ENCODE measurements around the gene WWOX. TPM values are rescaled to one million over a fixed set of nuclear protein-coding genes. Genes with fewer than 3 reads are reported as not detected.

Gene WWOX
- total RNA-seq, 1 donor from 2014 or later, result 7.3 TPM

- Histone ChIP-seq H4K20me1 (ENCODE audit: insufficient read depth, low read length) (no peaks in the 10 kb centered on the region), H3K79me2 (ENCODE audit: insufficient read depth, low read length) (no peaks in the 10 kb centered on the region), H3K36me3 (ENCODE audit: insufficient read depth, low read length) (no peaks in the 10 kb centered on the region), H3K27me3 (ENCODE audit: insufficient read depth, low read length) (no peaks in the 10 kb centered on the region), H3K4me2 (ENCODE audit: low read length) (no peak overlapping the region), H3K9me3 (ENCODE audit: insufficient read depth, low read depth, low read length) (no peaks in the 10 kb centered on the region), H2AFZ (ENCODE audit: low read depth, low read length) (no peak overlapping the region), H3K9ac (ENCODE audit: low read length) (no peak overlapping the region), H3K27ac (ENCODE audit: low read depth, low read length) (no peak overlapping the region), H3K4me3 (ENCODE audit: insufficient read depth, low read depth, low read length) (no peak overlapping the region), H3K4me1 (ENCODE audit: insufficient read depth, low read length) (no peaks in the 10 kb centered on the region)
- no peaks in the 10 kb centered on the region for H3K27me3 Mint-ChIP-seq (ENCODE audit: low read depth, unreplicated experiment)
- H3K9me3 Mint-ChIP-seq (ENCODE audit: unreplicated experiment), result no peaks in the 10 kb centered on the region
- no peak overlapping the region for H3K27ac Mint-ChIP-seq (ENCODE audit: unreplicated experiment)
- peaks cover 5% of the 10 kb centered on the region for H3K4me1 Mint-ChIP-seq (ENCODE audit: low read depth, unreplicated experiment)
- DNase-seq (ENCODE audit: low read depth) (no peak), FAIRE-seq (no peak)
- H3K36me3 Mint-ChIP-seq (ENCODE audit: low read depth, unreplicated experiment), result no peaks in the 10 kb centered on the region
- TF ChIP-seq, protein P1, sequence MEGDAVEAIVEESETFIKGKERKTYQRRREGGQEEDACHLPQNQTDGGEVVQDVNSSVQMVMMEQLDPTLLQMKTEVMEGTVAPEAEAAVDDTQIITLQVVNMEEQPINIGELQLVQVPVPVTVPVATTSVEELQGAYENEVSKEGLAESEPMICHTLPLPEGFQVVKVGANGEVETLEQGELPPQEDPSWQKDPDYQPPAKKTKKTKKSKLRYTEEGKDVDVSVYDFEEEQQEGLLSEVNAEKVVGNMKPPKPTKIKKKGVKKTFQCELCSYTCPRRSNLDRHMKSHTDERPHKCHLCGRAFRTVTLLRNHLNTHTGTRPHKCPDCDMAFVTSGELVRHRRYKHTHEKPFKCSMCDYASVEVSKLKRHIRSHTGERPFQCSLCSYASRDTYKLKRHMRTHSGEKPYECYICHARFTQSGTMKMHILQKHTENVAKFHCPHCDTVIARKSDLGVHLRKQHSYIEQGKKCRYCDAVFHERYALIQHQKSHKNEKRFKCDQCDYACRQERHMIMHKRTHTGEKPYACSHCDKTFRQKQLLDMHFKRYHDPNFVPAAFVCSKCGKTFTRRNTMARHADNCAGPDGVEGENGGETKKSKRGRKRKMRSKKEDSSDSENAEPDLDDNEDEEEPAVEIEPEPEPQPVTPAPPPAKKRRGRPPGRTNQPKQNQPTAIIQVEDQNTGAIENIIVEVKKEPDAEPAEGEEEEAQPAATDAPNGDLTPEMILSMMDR (IDR thresholded peaks at IDR 0.05; ENCODE audit: insufficient read depth, low read depth, low read length), result no peak
- TF ChIP-seq EZH2 (IDR thresholded peaks at IDR 0.05; ENCODE audit: insufficient read depth, low read length), result no peak
- H3K4me3 Mint-ChIP-seq (ENCODE audit: unreplicated experiment), result no peak overlapping the region
Measured at GRCh38 chr16:78430281-78430680, 330.8 kb downstream of the WWOX start.

DNA sequence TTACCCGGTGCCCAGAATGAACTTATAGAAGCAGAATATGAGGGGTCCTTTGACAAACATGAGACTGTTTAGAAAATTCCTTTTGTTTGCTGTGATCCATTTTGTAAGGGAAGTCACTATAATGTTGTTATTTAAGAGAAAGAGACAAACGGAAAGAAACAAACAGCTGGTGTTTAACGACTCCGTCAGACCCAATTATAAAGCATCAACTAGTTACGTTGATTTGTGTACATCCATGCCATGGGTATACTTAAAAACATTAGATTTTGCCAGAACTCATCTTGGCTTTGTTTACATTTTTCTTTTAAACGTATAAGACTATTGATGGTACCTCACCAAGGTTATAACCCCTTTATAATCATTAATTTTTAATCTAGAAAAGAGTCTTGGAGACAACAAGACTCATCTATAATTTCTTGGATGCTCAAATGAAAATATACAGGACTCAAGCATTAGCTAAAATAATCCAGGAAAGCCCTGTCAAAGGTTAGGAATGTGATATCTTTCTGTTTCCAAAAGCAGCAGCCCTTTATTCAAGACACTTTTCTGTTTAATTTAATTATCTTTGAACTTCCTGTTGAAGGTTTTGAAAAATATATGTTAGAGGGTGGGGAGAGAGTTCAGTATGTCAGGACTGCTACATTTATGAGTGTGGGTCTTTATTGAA is 331.7 kb downstream of the WWOX start:
- H3K4me1 Mint-ChIP-seq (ENCODE audit: low read depth, unreplicated experiment), result peaks cover 5% of the 10 kb centered on the region
- Histone ChIP-seq H3K27me3 (ENCODE audit: insufficient read depth, low read length) (no peaks in the 10 kb centered on the region), H3K4me2 (ENCODE audit: low read length) (no peak overlapping the region), H3K9me3 (ENCODE audit: insufficient read depth, low read depth, low read length) (no peaks in the 10 kb centered on the region), H3K36me3 (ENCODE audit: insufficient read depth, low read length) (no peaks in the 10 kb centered on the region), H3K4me3 (ENCODE audit: insufficient read depth, low read depth, low read length) (no peak overlapping the region), H3K79me2 (ENCODE audit: insufficient read depth, low read length) (no peaks in the 10 kb centered on the region), H3K4me1 (ENCODE audit: insufficient read depth, low read length) (no peaks in the 10 kb centered on the region), H3K27ac (ENCODE audit: low read depth, low read length) (no peak overlapping the region), H3K9ac (ENCODE audit: low read length) (no peak overlapping the region), H4K20me1 (ENCODE audit: insufficient read depth, low read length) (no peaks in the 10 kb centered on the region), H2AFZ (ENCODE audit: low read depth, low read length) (no peak overlapping the region)
- H3K36me3 Mint-ChIP-seq (ENCODE audit: low read depth, unreplicated experiment), result no peaks in the 10 kb centered on the region
- H3K9me3 Mint-ChIP-seq (ENCODE audit: unreplicated experiment), result no peaks in the 10 kb centered on the region
- DNase-seq (ENCODE audit: low read depth) (no peak), FAIRE-seq (no peak)
- H3K27me3 Mint-ChIP-seq (ENCODE audit: low read depth, unreplicated experiment), result no peaks in the 10 kb centered on the region
- TF ChIP-seq, protein P1 (IDR thresholded peaks at IDR 0.05; ENCODE audit: insufficient read depth, low read depth, low read length), result no peak
- no peak for TF ChIP-seq EZH2 (IDR thresholded peaks at IDR 0.05; ENCODE audit: insufficient read depth, low read length)
- H3K27ac Mint-ChIP-seq (ENCODE audit: unreplicated experiment), result no peak overlapping the region
- no peak overlapping the region for H3K4me3 Mint-ChIP-seq (ENCODE audit: unreplicated experiment)

GRCh38 chr16:78431701-78432100 is 332.2 kb downstream of the WWOX start:
- Histone ChIP-seq H3K9ac (ENCODE audit: low read length) (no peak overlapping the region), H3K9me3 (ENCODE audit: insufficient read depth, low read depth, low read length) (no peaks in the 10 kb centered on the region), H3K4me3 (ENCODE audit: insufficient read depth, low read depth, low read length) (no peak overlapping the region), H3K79me2 (ENCODE audit: insufficient read depth, low read length) (no peaks in the 10 kb centered on the region), H3K4me1 (ENCODE audit: insufficient read depth, low read length) (no peaks in the 10 kb centered on the region), H4K20me1 (ENCODE audit: insufficient read depth, low read length) (no peaks in the 10 kb centered on the region), H3K27me3 (ENCODE audit: insufficient read depth, low read length) (no peaks in the 10 kb centered on the region), H3K4me2 (ENCODE audit: low read length) (no peak overlapping the region), H3K27ac (ENCODE audit: low read depth, low read length) (no peak overlapping the region), H2AFZ (ENCODE audit: low read depth, low read length) (no peak overlapping the region), H3K36me3 (ENCODE audit: insufficient read depth, low read length) (no peaks in the 10 kb centered on the region)
- Mint-ChIP-seq H3K9me3 (ENCODE audit: unreplicated experiment) (no peaks in the 10 kb centered on the region), H3K4me3 (ENCODE audit: unreplicated experiment) (no peak overlapping the region), H3K27me3 (ENCODE audit: low read depth, unreplicated experiment) (no peaks in the 10 kb centered on the region), H3K36me3 (ENCODE audit: low read depth, unreplicated experiment) (no peaks in the 10 kb centered on the region), H3K27ac (ENCODE audit: unreplicated experiment) (no peak overlapping the region), H3K4me1 (ENCODE audit: low read depth, unreplicated experiment) (peaks cover 5% of the 10 kb centered on the region)
- FAIRE-seq (no peak), DNase-seq (ENCODE audit: low read depth) (no peak)
- TF ChIP-seq EZH2 (IDR thresholded peaks at IDR 0.05; ENCODE audit: insufficient read depth, low read length), result no peak
- TF ChIP-seq, protein P1 (IDR thresholded peaks at IDR 0.05; ENCODE audit: insufficient read depth, low read depth, low read length), result no peak
